ENCODE data around the gene UGT1A1.

UGT1A1 gene

DNA sequence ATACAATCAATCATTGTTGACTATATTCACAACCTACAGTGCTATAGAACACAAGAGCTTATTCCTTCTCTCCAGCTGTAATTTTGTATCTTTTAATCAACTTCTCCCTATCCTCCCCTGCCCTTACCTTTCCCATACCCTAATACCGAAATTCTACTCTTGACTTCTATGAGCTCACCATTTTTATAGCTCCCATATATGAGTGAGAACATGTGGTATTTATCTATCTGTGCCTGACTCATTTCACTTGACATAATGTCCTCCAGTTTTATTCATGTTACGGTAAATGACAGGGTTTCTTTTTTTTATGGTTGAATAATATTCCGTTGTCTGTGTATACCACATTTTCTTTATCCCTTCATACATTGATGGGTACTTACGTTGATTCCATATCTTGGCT is 20.7 kb downstream of the UGT1A1 start:
- TF ChIP-seq CTCF (IDR thresholded peaks at IDR 0.05; ENCODE audit: low read depth, low read length, poor library complexity, severe bottlenecking) (no peak), EZH2phosphoT487 (IDR thresholded peaks at IDR 0.05; ENCODE audit: borderline replicate concordance, low read length) (no peak)
- no peaks in the 10 kb centered on the region for H3F3A ChIP-seq (ENCODE audit: control insufficient read depth, insufficient read depth)

DNA sequence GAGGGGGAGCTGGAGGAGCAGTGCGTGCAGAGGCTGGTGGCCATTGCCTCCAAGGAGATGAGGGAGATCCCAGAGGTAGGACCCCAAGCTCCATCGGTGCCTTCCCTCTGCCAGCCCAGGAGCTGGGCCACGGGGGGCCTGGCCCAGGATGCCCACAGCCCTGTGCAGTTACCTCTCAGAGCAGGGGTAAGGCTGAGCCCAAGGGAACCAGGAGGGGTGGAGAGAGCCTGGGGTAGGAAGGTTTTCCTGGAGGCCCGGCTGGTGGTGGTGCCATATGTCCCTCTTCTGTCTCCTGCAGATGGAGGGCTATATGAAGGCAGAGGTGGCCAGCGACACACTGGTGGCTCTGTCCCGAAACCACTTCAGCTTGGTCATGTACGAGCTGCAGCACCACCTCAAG is 29.5 kb downstream of the UGT1A1 start:
- Histone ChIP-seq H3F3A (ENCODE audit: control insufficient read depth, insufficient read depth) (no peaks in the 10 kb centered on the region), H3K27me3 (ENCODE audit: control insufficient read depth, low read length) (no peaks in the 10 kb centered on the region), H3K4me2 (ENCODE audit: low read length) (no peak overlapping the region), H3K4me3 (ENCODE audit: low read length) (no peak overlapping the region), H3K9me2 (replicated peaks; ENCODE audit: control insufficient read depth, low read length) (no peaks in the 10 kb centered on the region), H3K4me1 (ENCODE audit: control insufficient read depth, low read length) (peaks cover 5% of the 10 kb centered on the region; the same call in 1 of the 2 replicates), H3K79me2 (ENCODE audit: control insufficient read depth, low read length) (no peaks in the 10 kb centered on the region), H3K9me3 (ENCODE audit: control insufficient read depth, insufficient read depth, low read length) (no peaks in the 10 kb centered on the region), H4K20me1 (ENCODE audit: control insufficient read depth, insufficient read depth, low read depth, low read length) (no peaks in the 10 kb centered on the region), H3K27ac (ENCODE audit: low read depth, low read length) (no peak overlapping the region), H3K36me3 (ENCODE audit: control insufficient read depth, low read length) (no peaks in the 10 kb centered on the region)
- TF ChIP-seq EZH2phosphoT487 (IDR thresholded peaks at IDR 0.05; ENCODE audit: borderline replicate concordance, low read length) (no peak), CTCF (IDR thresholded peaks at IDR 0.05; ENCODE audit: low read depth, low read length, poor library complexity, severe bottlenecking) (no peak)

More for the DNA sequence above, 20.7 kb downstream of the UGT1A1 start:
- Histone ChIP-seq H3K9me2 (replicated peaks; ENCODE audit: control insufficient read depth, low read length) (no peaks in the 10 kb centered on the region), H3K36me3 (ENCODE audit: control insufficient read depth, low read length) (no peaks in the 10 kb centered on the region), H3K9me3 (ENCODE audit: control insufficient read depth, insufficient read depth, low read length) (peaks cover 2% of the 10 kb centered on the region; the same call in 1 of the 2 replicates), H3K27me3 (ENCODE audit: control insufficient read depth, low read length) (0 out of 2 replicates have a peak, but pooled peaks cover 2% of the 10 kb centered on the region), H3K4me3 (ENCODE audit: low read length) (no peak overlapping the region), H3K79me2 (ENCODE audit: control insufficient read depth, low read length) (no peaks in the 10 kb centered on the region), H3K4me1 (ENCODE audit: control insufficient read depth, low read length) (no peaks in the 10 kb centered on the region), H3K4me2 (ENCODE audit: low read length) (no peak overlapping the region), H3K27ac (ENCODE audit: low read depth, low read length) (no peak overlapping the region), H4K20me1 (ENCODE audit: control insufficient read depth, insufficient read depth, low read depth, low read length) (no peaks in the 10 kb centered on the region)

DNA sequence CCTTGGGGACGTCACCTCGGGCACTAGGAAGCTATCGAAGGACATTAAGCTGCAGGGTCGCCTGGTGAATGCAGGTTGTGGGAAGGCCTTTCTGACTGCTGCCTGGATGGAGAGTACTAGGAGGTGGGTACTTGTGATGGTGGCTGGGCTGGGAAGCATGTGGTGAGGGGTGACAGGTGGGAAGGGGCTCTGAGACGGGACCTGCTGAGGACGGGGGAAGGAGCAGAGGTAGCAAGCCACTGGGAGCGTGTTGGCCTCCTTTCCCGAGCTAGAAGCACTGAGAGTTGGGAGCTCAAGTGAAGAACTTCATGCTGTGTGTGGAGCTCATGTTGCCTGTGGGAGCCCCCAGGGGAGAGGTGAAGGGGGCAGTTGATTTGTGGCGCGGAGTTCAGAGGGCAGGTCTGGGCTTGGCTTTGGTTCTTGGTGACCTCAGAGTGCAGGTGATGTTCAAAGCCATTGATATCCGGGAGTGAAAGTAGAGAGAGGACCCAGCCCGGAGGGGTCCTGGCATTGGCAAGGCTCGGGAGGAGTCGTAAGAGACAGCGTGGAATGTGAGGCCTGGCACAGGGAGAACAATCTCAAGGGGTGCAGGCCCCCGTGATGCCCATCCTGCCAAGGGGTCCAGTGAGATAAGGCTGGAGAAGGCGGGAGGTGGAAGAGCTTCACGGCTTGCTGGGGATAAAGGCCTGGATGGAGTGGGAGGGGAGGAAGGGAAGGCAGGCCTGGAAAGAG is 31.2 kb downstream of the UGT1A1 start:
- H3K4me2 ChIP-seq (ENCODE audit: low read length): no peak overlapping the region
- H3K27me3 ChIP-seq (ENCODE audit: control insufficient read depth, low read length): no peaks in the 10 kb centered on the region
- no peaks in the 10 kb centered on the region for H3K79me2 ChIP-seq (ENCODE audit: control insufficient read depth, low read length)
- no peak overlapping the region for H3K4me3 ChIP-seq (ENCODE audit: low read length)
- no peak for TF ChIP-seq EZH2phosphoT487 (IDR thresholded peaks at IDR 0.05; ENCODE audit: borderline replicate concordance, low read length)
- no peak for TF ChIP-seq CTCF (IDR thresholded peaks at IDR 0.05; ENCODE audit: low read depth, low read length, poor library complexity, severe bottlenecking)
- peaks cover 5% of the 10 kb centered on the region; the same call in 1 of the 2 replicates for H3K4me1 ChIP-seq (ENCODE audit: control insufficient read depth, low read length)
- no peaks in the 10 kb centered on the region for H3K9me2 ChIP-seq (replicated peaks; ENCODE audit: control insufficient read depth, low read length)
- H3K27ac ChIP-seq (ENCODE audit: low read depth, low read length): no peak overlapping the region
- H4K20me1 ChIP-seq (ENCODE audit: control insufficient read depth, insufficient read depth, low read depth, low read length): no peaks in the 10 kb centered on the region
- H3K9me3 ChIP-seq (ENCODE audit: control insufficient read depth, insufficient read depth, low read length): no peaks in the 10 kb centered on the region
- no peaks in the 10 kb centered on the region for H3F3A ChIP-seq (ENCODE audit: control insufficient read depth, insufficient read depth)
- H3K36me3 ChIP-seq (ENCODE audit: control insufficient read depth, low read length): no peaks in the 10 kb centered on the region

Data from DOHH2 (cell line).